Smooth muscle cell (in vitro differentiated cells): ENCODE results near the gene SLC35F3. TPM values are rescaled to one million over a fixed set of nuclear protein-coding genes. Genes with fewer than 3 reads are reported as not detected.

Experiments
- DNase-seq: peaks from one replicate; lab custom pipeline; 2025; ENCODE audit not compliant: unreplicated experiment; lab: John Stamatoyannopoulos, UW
- H2AFZ ChIP-seq: fragments of 200-600 bp; sonication (generic); 2 replicates; pipeline ENCODE4 v1.6.0; 2016; ENCODE audit warnings: antibody characterized with exemption, low read depth, mild to moderate bottlenecking
- H3F3A ChIP-seq: fragments of 200-600 bp; sonication (generic); 2 replicates; pipeline ENCODE4 v1.6.0; 2017; ENCODE audit warnings: antibody characterized with exemption, low read depth
- H3K27ac ChIP-seq: fragments of 200-600 bp; sonication (generic); 2 replicates; pipeline ENCODE4 v1.5.1; 2016; ENCODE audit warnings: low read depth, mild to moderate bottlenecking
- H3K27me3 ChIP-seq: fragments of 200-600 bp; sonication (generic); 2 replicates; pipeline ENCODE4 v1.6.1; 2016; ENCODE audit warnings: low read depth, mild to moderate bottlenecking
- H3K36me3 ChIP-seq: fragments of 200-600 bp; sonication (generic); 2 replicates; pipeline ENCODE4 v1.5.1; 2016; ENCODE audit warnings: low read depth
- H3K4me1 ChIP-seq: fragments of 200-600 bp; sonication (generic); 2 replicates; pipeline ENCODE4 v1.5.1; 2016; ENCODE audit warnings: low read depth
- H3K4me2 ChIP-seq: fragments of 200-600 bp; sonication (generic); 2 replicates; pipeline ENCODE4 v1.6.0; 2016; ENCODE audit warnings: mild to moderate bottlenecking
- H3K4me3 ChIP-seq: fragments of 200-600 bp; sonication (generic); 2 replicates; pipeline ENCODE4 v1.5.1; 2016; ENCODE audit warnings: mild to moderate bottlenecking
- H3K79me2 ChIP-seq: fragments of 200-600 bp; sonication (generic); 2 replicates; pipeline ENCODE4 v1.6.0; 2016; ENCODE audit warnings: low read depth, mild to moderate bottlenecking
- H3K9ac ChIP-seq: fragments of 200-600 bp; sonication (generic); 2 replicates; pipeline ENCODE4 v1.6.0; 2016; ENCODE audit warnings: low read depth
- H3K9me3 ChIP-seq: fragments of 200-600 bp; sonication (generic); replicated peaks from 2 replicates; pipeline ENCODE4 v1.5.1; 2016; ENCODE audit warnings: low read depth
- H4K20me1 ChIP-seq: fragments of 200-600 bp; sonication (generic); 2 replicates; pipeline ENCODE4 v1.6.0; 2016; ENCODE audit warnings: low read depth
- CTCF ChIP-seq: fragments of 200-600 bp; sonication (generic); IDR thresholded peaks from 2 replicates; pipeline ENCODE4 v1.5.1; 2017; ENCODE audit warnings: borderline replicate concordance, mild to moderate bottlenecking, antibody characterized with exemption; ENCODE audit not compliant: insufficient read depth, poor library complexity, severe bottlenecking
- WGBS: methylation state at CpG from one replicate; pipeline ENCODE4 v1.1.7; 2016; ENCODE audit warnings: low lambda C conversion rate; 5-methylcytosine and 5-hydroxymethylcytosine counted together
- polyA plus RNA-seq: library from polyadenylated mRNA; unstranded; fragments of >200 nt; fragmentation: Nextera tagmentation; extraction: Ambion mirVana; gene quantifications from 2 replicates; pipeline ENCODE4 v1.2.1, GENCODE V29; 2016
- total RNA-seq: library from RNA; depleted of rRNA; stranded (reverse); fragments of >200 nt; gene quantifications from 2 replicates; pipeline ENCODE4 v1.2.3, GENCODE V29; 2014

The SLC35F3 gene
- total and polyA plus RNA-seq, 2 experiments from 2014 or later = 0.31 to 0.66 TPM

GRCh38 chr1:234132795-234133194 is 228.3 kb downstream of the SLC35F3 start:
- no peak overlapping the region for H3K4me3 ChIP-seq
- H3K4me2 ChIP-seq = no peak overlapping the region
- H3K27ac ChIP-seq = no peak overlapping the region
- H3K9me3 ChIP-seq = no peaks in the 10 kb centered on the region
- TF ChIP-seq CTCF = no peak
- 91% methylated on average over 2 of the region's 2 CpGs for WGBS
- H3K9ac ChIP-seq = no peak overlapping the region
- no peaks in the 10 kb centered on the region for H4K20me1 ChIP-seq
- no peak for DNase-seq
- no peaks in the 10 kb centered on the region for H3F3A ChIP-seq
- H3K36me3 ChIP-seq = no peaks in the 10 kb centered on the region
- peaks cover 33% of the 10 kb centered on the region for H3K27me3 ChIP-seq
- H2AFZ ChIP-seq = no peak overlapping the region
- H3K4me1 ChIP-seq = no peaks in the 10 kb centered on the region
- H3K79me2 ChIP-seq = no peaks in the 10 kb centered on the region

GRCh38 chr1:234134878-234135277 is 230.4 kb downstream of the SLC35F3 start:
- H3K9ac ChIP-seq = no peak overlapping the region
- no peaks in the 10 kb centered on the region for H3K4me1 ChIP-seq
- no peaks in the 10 kb centered on the region for H3K9me3 ChIP-seq
- WGBS = 84% methylated on average over 5 of the region's 5 CpGs
- H3K4me2 ChIP-seq = no peak overlapping the region
- no peaks in the 10 kb centered on the region for H3K79me2 ChIP-seq
- TF ChIP-seq CTCF = no peak
- no peaks in the 10 kb centered on the region for H4K20me1 ChIP-seq
- DNase-seq = no peak
- H3K4me3 ChIP-seq = no peak overlapping the region
- H3K36me3 ChIP-seq = no peaks in the 10 kb centered on the region
- H3K27me3 ChIP-seq = peaks cover 33% of the 10 kb centered on the region
- H3K27ac ChIP-seq = no peak overlapping the region
- no peak overlapping the region for H2AFZ ChIP-seq
- no peaks in the 10 kb centered on the region for H3F3A ChIP-seq

GRCh38 chr1:234135501-234135900 is 231.0 kb downstream of the SLC35F3 start:
- Histone ChIP-seq H3K9ac (no peak overlapping the region), H3K27ac (no peak overlapping the region), H4K20me1 (no peaks in the 10 kb centered on the region), H3K9me3 (no peaks in the 10 kb centered on the region), H3K4me1 (no peaks in the 10 kb centered on the region), H3K36me3 (no peaks in the 10 kb centered on the region), H3K79me2 (no peaks in the 10 kb centered on the region), H3K4me2 (no peak overlapping the region), H2AFZ (no peak overlapping the region), H3F3A (no peaks in the 10 kb centered on the region), H3K4me3 (no peak overlapping the region), H3K27me3 (peaks cover 33% of the 10 kb centered on the region)
- no peak for TF ChIP-seq CTCF
- no peak for DNase-seq
- 73% methylated on average over 4 of the region's 4 CpGs for WGBS

GRCh38 chr1:234136073-234136472 is 231.6 kb downstream of the SLC35F3 start:
- no peaks in the 10 kb centered on the region for H4K20me1 ChIP-seq
- H3K36me3 ChIP-seq = no peaks in the 10 kb centered on the region
- H3K27ac ChIP-seq = no peak overlapping the region
- no peaks in the 10 kb centered on the region for H3K4me1 ChIP-seq
- H3K4me2 ChIP-seq = no peak overlapping the region
- peaks cover 33% of the 10 kb centered on the region for H3K27me3 ChIP-seq
- no peaks in the 10 kb centered on the region for H3F3A ChIP-seq
- no peaks in the 10 kb centered on the region for H3K9me3 ChIP-seq
- no peak for TF ChIP-seq CTCF
- no peak overlapping the region for H3K9ac ChIP-seq
- H2AFZ ChIP-seq = no peak overlapping the region
- H3K79me2 ChIP-seq = no peaks in the 10 kb centered on the region
- DNase-seq = no peak
- no peak overlapping the region for H3K4me3 ChIP-seq
